CD14-positive monocyte (primary cell): ENCODE data around the gene SPATA46. TPM values are rescaled to one million over a fixed set of nuclear protein-coding genes. Genes with fewer than 3 reads are reported as not detected.

ENCODE experiments used
- DNase-seq, 3 donors: peaks; one replicate each; pipeline ENCODE4 v3.0.0-alpha.2; 2011 to 2022
- H2AFZ ChIP-seq: 2 replicates; pipeline ENCODE4 v1.6.0; 2012; ENCODE audit warnings: mild to moderate bottlenecking, low read depth, low read length, inconsistent platforms; ENCODE audit not compliant: insufficient read depth, poor library complexity, severe bottlenecking
- H3K27ac ChIP-seq, 2 donors: 1 replicate in 1 of 2; 2 replicates in 1 of 2; pipeline ENCODE4 v1.5.1; 2012 to 2013; ENCODE audit warnings: low read length in 2 of 2, control low read depth in 1 of 2, inconsistent platforms in 1 of 2, low read depth in 1 of 2, mild to moderate bottlenecking in 1 of 2
- H3K27me3 ChIP-seq, 2 donors: one replicate each; pipeline versions ENCODE4 v1.6.0 to v1.6.1; 2011 to 2013; ENCODE audit warnings: low read length in 2 of 2; ENCODE audit not compliant: control insufficient read depth in 2 of 2, insufficient read depth in 2 of 2
- H3K36me3 ChIP-seq, 2 donors: replicated peaks in 1 of 2; 1 replicate in 1 of 2; 2 replicates in 1 of 2; pipeline versions ENCODE4 v1.5.1 to v1.6.1; 2012 to 2013; ENCODE audit warnings: low read length in 2 of 2, control low read depth in 1 of 2, inconsistent platforms in 1 of 2, mild to moderate bottlenecking in 1 of 2; ENCODE audit not compliant: insufficient read depth in 2 of 2, control insufficient read depth in 1 of 2
- H3K4me1 ChIP-seq, 2 donors: 1 replicate in 1 of 2; 2 replicates in 1 of 2; pipeline versions ENCODE4 v1.5.1 to v1.6.1; 2012 to 2013; ENCODE audit warnings: low read length in 2 of 2, control low read depth in 1 of 2, inconsistent platforms in 1 of 2, mild to moderate bottlenecking in 1 of 2, moderate library complexity in 1 of 2; ENCODE audit not compliant: insufficient read depth in 2 of 2, control insufficient read depth in 1 of 2
- H3K4me2 ChIP-seq: replicated peaks from 2 replicates; pipeline ENCODE3; 2012; ENCODE audit warnings: low read length, moderate library complexity, mild to moderate bottlenecking; ENCODE audit not compliant: poor library complexity, severe bottlenecking; ENCODE audit errors: extremely low read depth
- H3K4me3 ChIP-seq, 3 experiments: fragments of 200-600 bp in 1 of 3; sonication (generic) in 1 of 3; replicated peaks in 1 of 3; 1 replicate in 2 of 3; 2 replicates in 1 of 3; pipeline ENCODE4 v1.5.1; 2011 to 2013; ENCODE audit warnings: low read length in 3 of 3, mild to moderate bottlenecking in 3 of 3, control low read depth in 2 of 3, low read depth in 2 of 3, inconsistent platforms in 1 of 3, moderate library complexity in 1 of 3
- H3K79me2 ChIP-seq: 2 replicates; pipeline ENCODE4 v1.6.0; 2012; ENCODE audit warnings: mild to moderate bottlenecking, control low read depth, inconsistent platforms, low read length, moderate library complexity; ENCODE audit not compliant: insufficient read depth
- H3K9ac ChIP-seq: 2 replicates; pipeline ENCODE4 v1.6.0; 2017; ENCODE audit warnings: low read length, mild to moderate bottlenecking; ENCODE audit not compliant: insufficient read depth, poor library complexity, severe bottlenecking
- H3K9me3 ChIP-seq, 2 donors: replicated peaks in 1 of 2; 1 replicate in 1 of 2; 2 replicates in 1 of 2; pipeline versions ENCODE4 v1.5.1 to v1.6.1; 2012 to 2013; ENCODE audit warnings: low read length in 2 of 2, control low read depth in 1 of 2; ENCODE audit not compliant: control insufficient read depth in 1 of 2, insufficient read depth in 1 of 2
- H4K20me1 ChIP-seq: 2 replicates; pipeline ENCODE4 v1.6.0; 2012; ENCODE audit warnings: mild to moderate bottlenecking, low read length, control low read depth, moderate library complexity; ENCODE audit not compliant: insufficient read depth
- H3K27ac Mint-ChIP-seq, 7 donors: one replicate each; pipeline ENCODE4 v1.8.0; 2020; ENCODE audit warnings: mild to moderate bottlenecking in 7 of 7, mixed read lengths in 7 of 7, moderate library complexity in 6 of 7, inconsistent platforms in 2 of 7
- H3K27me3 Mint-ChIP-seq, 3 donors: one replicate each; pipeline ENCODE4 v1.8.0; 2021 to 2022; ENCODE audit warnings: low read depth in 3 of 3, mild to moderate bottlenecking in 3 of 3, mixed read lengths in 3 of 3, moderate library complexity in 3 of 3, inconsistent platforms in 1 of 3
- H3K36me3 Mint-ChIP-seq, 2 donors: one replicate each; pipeline ENCODE4 v1.8.0; 2020; ENCODE audit warnings: mixed read lengths in 2 of 2, inconsistent platforms in 1 of 2, mild to moderate bottlenecking in 1 of 2
- H3K4me1 Mint-ChIP-seq: one replicate; pipeline ENCODE4 v1.8.0; 2020; ENCODE audit warnings: mild to moderate bottlenecking, mixed read lengths
- H3K4me3 Mint-ChIP-seq, 2 donors: one replicate each; pipeline ENCODE4 v1.8.0; 2020; ENCODE audit warnings: mild to moderate bottlenecking in 2 of 2, mixed read lengths in 2 of 2, moderate library complexity in 1 of 2
- H3K9me3 Mint-ChIP-seq, 7 donors: one replicate each; pipeline ENCODE4 v1.8.0; 2020 to 2022; ENCODE audit warnings: mixed read lengths in 7 of 7, mild to moderate bottlenecking in 6 of 7, moderate library complexity in 6 of 7, inconsistent platforms in 2 of 7
- CTCF ChIP-seq: fragments of 200-600 bp; IDR thresholded peaks from one replicate; pipeline ENCODE4 v1.8.0; 2022; ENCODE audit warnings: antibody characterized with exemption, mild to moderate bottlenecking
- WGBS: methylation state at CpG from one replicate; pipeline ENCODE4 v1.1.5; 2013; ENCODE audit warnings: missing lambda C conversion rate; ENCODE audit not compliant: insufficient coverage; 5-methylcytosine and 5-hydroxymethylcytosine counted together
- intact Hi-C, 2 donors: fragments of 100-400 bp; cut with micrococcal nuclease; formaldehyde crosslinking; loops; one replicate each; pipeline versions ENCODE4 v1.15.0 to v1.15.1; 2023
- polyA plus RNA-seq, 3 donors: library from polyadenylated mRNA; depleted of rRNA in 1 of 3; unstranded in 2 of 3; stranded (reverse) in 1 of 3; fragments of 300-500 nt in 2 of 3; fragments of >200 nt in 1 of 3; fragmentation: Illumina TruSeq in 2 of 3; gene quantifications; 1 replicate in 2 of 3; 2 replicates in 1 of 3; pipeline ENCODE4 v1.2.3, GENCODE V29; 2012 to 2021

SPATA46 gene
- polyA plus RNA-seq, 3 donors, result not detected

GRCh38 chr1:162371611-162372010 lies 5.0 kb downstream of the SPATA46 start:
- peaks cover 0 to 4% of the 10 kb centered on the region in 2 donors for H3K36me3 Mint-ChIP-seq
- no peak overlapping the region for H3K27ac Mint-ChIP-seq
- peaks cover 1 to 6% (median 2%) of the 10 kb centered on the region in 3 donors for H3K27me3 Mint-ChIP-seq
- no peaks in the 10 kb centered on the region for H3K27me3 ChIP-seq
- no peaks in the 10 kb centered on the region for H3K4me1 Mint-ChIP-seq
- H2AFZ ChIP-seq, result no peak overlapping the region
- H3K4me3 Mint-ChIP-seq, result no peak overlapping the region
- intact Hi-C loops, result no loop called here
- H3K9me3 ChIP-seq, result no peaks in the 10 kb centered on the region
- H3K4me2 ChIP-seq, result no peak overlapping the region
- no peaks in the 10 kb centered on the region for H3K4me1 ChIP-seq
- H3K36me3 ChIP-seq, result peaks cover 0 to 5% of the 10 kb centered on the region in 2 donors
- no peak overlapping the region for H3K27ac ChIP-seq
- H4K20me1 ChIP-seq, result no peaks in the 10 kb centered on the region
- peaks cover 0 to 2% (median 0%) of the 10 kb centered on the region in 7 donors for H3K9me3 Mint-ChIP-seq
- TF ChIP-seq CTCF, result no peak
- no CpG with 5 or more reads among the region's 6 CpGs for WGBS
- no peaks in the 10 kb centered on the region for H3K79me2 ChIP-seq
- no peak for DNase-seq
- no peak overlapping the region for H3K9ac ChIP-seq
- no peak overlapping the region for H3K4me3 ChIP-seq

DNA sequence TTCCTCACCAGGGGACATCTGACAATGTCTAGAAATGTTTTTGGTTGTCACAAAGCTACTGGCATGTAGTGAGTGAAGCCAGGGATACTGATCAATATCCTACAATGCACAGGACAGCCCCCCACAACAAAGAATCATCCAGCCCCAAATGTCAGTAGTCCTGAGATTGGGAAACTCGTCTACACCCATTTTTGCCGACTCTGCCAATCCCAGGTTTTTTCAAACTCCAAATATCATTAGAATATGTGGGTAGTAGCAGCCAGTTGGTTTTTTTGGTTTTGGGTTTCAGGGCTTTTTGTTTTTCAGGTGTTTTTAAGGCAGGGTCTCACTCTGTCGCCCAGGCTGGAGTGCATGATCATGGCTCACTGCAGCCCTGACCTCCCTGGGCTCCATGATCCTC lies 5.9 kb downstream of the SPATA46 start:
- Mint-ChIP-seq H3K9me3 (peaks cover 0 to 2% (median 0%) of the 10 kb centered on the region in 7 donors), H3K36me3 (peaks cover 0 to 4% of the 10 kb centered on the region in 2 donors), H3K27me3 (peaks cover 1 to 6% (median 2%) of the 10 kb centered on the region in 3 donors), H3K4me3 (no peak overlapping the region), H3K27ac (no peak overlapping the region), H3K4me1 (no peaks in the 10 kb centered on the region)
- no peak overlapping the region for H3K27ac ChIP-seq
- peaks cover 0 to 5% of the 10 kb centered on the region in 2 donors for H3K36me3 ChIP-seq
- H3K27me3 ChIP-seq, result no peaks in the 10 kb centered on the region
- H3K9me3 ChIP-seq, result no peaks in the 10 kb centered on the region
- no peaks in the 10 kb centered on the region for H4K20me1 ChIP-seq
- 100% methylated on average over 1 of the region's 3 CpGs for WGBS
- no peaks in the 10 kb centered on the region for H3K4me1 ChIP-seq
- no peak for TF ChIP-seq CTCF
- intact Hi-C loops, result no loop called here
- H3K79me2 ChIP-seq, result no peaks in the 10 kb centered on the region
- H3K9ac ChIP-seq, result no peak overlapping the region
- H3K4me3 ChIP-seq, result no peak overlapping the region
- H3K4me2 ChIP-seq, result no peak overlapping the region
- DNase-seq, result no peak
- H2AFZ ChIP-seq, result no peak overlapping the region
